ENCODE measurements around the gene GULP1.
"Not testable (repeated sequence)": the region's sequence is repeated elsewhere in the genome, so short reads cannot be mapped to it uniquely, and the experiment has no call there.

The GULP1 gene

DNA sequence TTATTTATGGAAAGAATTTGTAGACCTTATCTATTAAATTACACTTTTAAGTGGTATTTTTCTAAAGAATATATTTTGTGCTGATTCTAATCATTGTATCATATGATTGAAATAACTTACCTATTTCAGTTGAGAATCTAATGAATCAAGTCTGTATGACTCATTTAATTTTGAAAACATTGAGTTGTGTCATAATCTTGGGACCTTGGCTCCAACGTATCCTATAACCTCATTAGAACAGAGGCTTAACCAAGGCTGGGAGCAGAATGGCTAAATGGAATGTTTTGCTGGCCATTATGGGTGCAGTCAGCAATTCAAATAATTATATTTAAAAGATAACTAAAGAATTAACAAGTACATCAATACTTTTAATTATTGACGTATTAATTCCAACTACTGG lies 19.6 kb upstream of the GULP1 start:
- Histone ChIP-seq H3K27me3 (replicated peaks; ENCODE audit: control insufficient read depth, insufficient read depth, low read length, poor library complexity, severe bottlenecking) (no peaks in the 10 kb centered on the region), H3K27ac (ENCODE audit: insufficient read depth, low read length, poor library complexity, severe bottlenecking) (no peak overlapping the region), H3K9me3 (ENCODE audit: control insufficient read depth, low read length) (no peaks in the 10 kb centered on the region), H3K4me3 (ENCODE audit: insufficient read depth, low read depth, low read length, poor library complexity, severe bottlenecking) (no peak overlapping the region), H3K36me3 (ENCODE audit: control insufficient read depth, insufficient read depth, low read length) (no peaks in the 10 kb centered on the region), H3K4me1 (ENCODE audit: control insufficient read depth, insufficient read depth, low read length, poor library complexity, severe bottlenecking) (no peaks in the 10 kb centered on the region)
- DNase-seq, result no peak

DNA sequence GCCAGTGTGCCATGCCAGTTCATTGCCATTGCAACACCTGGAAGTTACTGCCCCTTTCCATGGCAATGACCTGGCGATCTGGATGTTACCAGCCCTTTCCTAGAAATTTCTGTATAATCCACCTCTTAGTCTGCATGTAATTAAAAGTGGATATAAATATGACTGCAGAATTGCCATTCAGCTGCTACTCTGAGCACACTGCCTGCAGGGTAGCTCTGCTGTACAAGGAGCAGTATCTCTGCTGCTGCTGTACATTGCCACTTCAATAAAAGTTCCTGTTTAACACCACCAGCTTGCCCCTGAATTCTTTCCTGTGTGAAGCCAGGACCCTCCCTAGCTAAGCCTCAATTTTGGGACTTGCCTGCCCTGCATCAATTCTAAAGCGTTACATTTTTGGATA lies 17.4 kb upstream of the GULP1 start:
- no peaks in the 10 kb centered on the region for H3K4me1 ChIP-seq (ENCODE audit: control insufficient read depth, insufficient read depth, low read length, poor library complexity, severe bottlenecking)
- no peaks in the 10 kb centered on the region for H3K9me3 ChIP-seq (ENCODE audit: control insufficient read depth, low read length)
- no peaks in the 10 kb centered on the region for H3K36me3 ChIP-seq (ENCODE audit: control insufficient read depth, insufficient read depth, low read length)
- no peak for DNase-seq
- H3K27me3 ChIP-seq (replicated peaks; ENCODE audit: control insufficient read depth, insufficient read depth, low read length, poor library complexity, severe bottlenecking), result no peaks in the 10 kb centered on the region
- H3K27ac ChIP-seq (ENCODE audit: insufficient read depth, low read length, poor library complexity, severe bottlenecking), result no peak overlapping the region
- no peak overlapping the region for H3K4me3 ChIP-seq (ENCODE audit: insufficient read depth, low read depth, low read length, poor library complexity, severe bottlenecking)

- no peak overlapping the region for H3K27ac ChIP-seq (ENCODE audit: insufficient read depth, low read length, poor library complexity, severe bottlenecking)
- DNase-seq, result no peak
- no peak overlapping the region for H3K4me3 ChIP-seq (ENCODE audit: insufficient read depth, low read depth, low read length, poor library complexity, severe bottlenecking)
- no peaks in the 10 kb centered on the region for H3K27me3 ChIP-seq (replicated peaks; ENCODE audit: control insufficient read depth, insufficient read depth, low read length, poor library complexity, severe bottlenecking)
- H3K4me1 ChIP-seq (ENCODE audit: control insufficient read depth, insufficient read depth, low read length, poor library complexity, severe bottlenecking), result no peaks in the 10 kb centered on the region
- no peaks in the 10 kb centered on the region for H3K36me3 ChIP-seq (ENCODE audit: control insufficient read depth, insufficient read depth, low read length)
- H3K9me3 ChIP-seq (ENCODE audit: control insufficient read depth, low read length), result no peaks in the 10 kb centered on the region
These were observed 15.4 kb upstream of the GULP1 start for GRCh38 chr2:188276255-188276654.

DNA sequence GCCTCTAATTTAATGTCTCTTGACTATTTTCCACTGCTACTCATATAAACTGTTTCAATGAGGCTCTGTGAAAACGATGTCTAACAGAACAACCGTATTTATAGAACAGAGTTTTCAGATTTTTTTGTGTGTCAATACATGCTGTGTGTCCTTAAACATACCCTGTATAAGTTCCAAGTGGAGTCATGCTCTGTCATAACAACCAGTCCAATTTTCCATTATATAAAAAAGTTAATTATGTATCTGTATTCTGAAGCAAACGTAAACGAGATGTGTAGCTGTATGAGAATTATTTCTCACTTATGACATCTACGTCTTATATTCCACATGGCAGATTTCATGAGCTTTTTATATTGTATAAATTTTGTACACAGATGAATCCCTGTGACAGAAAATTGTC lies 13.9 kb upstream of the GULP1 start:
- Histone ChIP-seq H3K4me1 (ENCODE audit: control insufficient read depth, insufficient read depth, low read length, poor library complexity, severe bottlenecking) (no peaks in the 10 kb centered on the region), H3K27ac (ENCODE audit: insufficient read depth, low read length, poor library complexity, severe bottlenecking) (no peak overlapping the region), H3K4me3 (ENCODE audit: insufficient read depth, low read depth, low read length, poor library complexity, severe bottlenecking) (no peak overlapping the region), H3K36me3 (ENCODE audit: control insufficient read depth, insufficient read depth, low read length) (no peaks in the 10 kb centered on the region), H3K9me3 (ENCODE audit: control insufficient read depth, low read length) (no peaks in the 10 kb centered on the region), H3K27me3 (replicated peaks; ENCODE audit: control insufficient read depth, insufficient read depth, low read length, poor library complexity, severe bottlenecking) (no peaks in the 10 kb centered on the region)
- DNase-seq, result no peak

DNA sequence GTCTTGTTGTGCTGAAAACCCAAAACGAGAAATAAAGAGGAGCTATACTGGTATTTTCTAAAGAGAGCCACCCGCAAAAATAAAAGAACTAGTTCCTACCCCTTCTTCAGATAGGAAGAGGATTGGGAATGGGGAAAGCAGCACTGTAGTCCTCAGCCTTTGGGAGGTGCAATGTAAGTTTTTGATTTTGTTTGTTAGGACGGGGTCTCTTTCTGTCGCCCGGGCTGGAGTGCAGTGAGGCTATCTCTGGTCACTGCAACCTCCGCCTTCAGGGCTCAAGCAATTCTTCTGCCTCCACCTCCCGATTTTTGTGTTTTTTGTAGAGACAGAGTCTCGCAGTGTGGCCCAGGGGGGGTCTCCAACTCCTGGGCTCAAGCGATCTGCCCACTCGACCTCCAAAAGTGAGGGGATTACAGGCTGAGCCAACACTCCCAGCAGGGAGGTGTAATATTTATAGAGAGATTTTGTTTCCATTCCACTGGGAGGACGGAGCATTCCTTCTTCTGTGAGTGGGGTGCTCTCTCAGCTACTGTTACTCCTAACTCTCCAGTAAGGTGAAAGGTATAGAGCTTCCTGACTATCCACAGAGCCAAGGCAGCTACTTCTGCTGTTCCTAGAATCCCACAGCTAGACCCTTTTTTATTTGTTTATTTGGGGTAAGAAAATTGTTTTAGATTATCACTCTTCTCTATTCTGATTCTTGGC lies 13.1 kb upstream of the GULP1 start:
- Histone ChIP-seq H3K4me3 (ENCODE audit: insufficient read depth, low read depth, low read length, poor library complexity, severe bottlenecking) (no peak overlapping the region), H3K4me1 (ENCODE audit: control insufficient read depth, insufficient read depth, low read length, poor library complexity, severe bottlenecking) (no peaks in the 10 kb centered on the region), H3K27me3 (replicated peaks; ENCODE audit: control insufficient read depth, insufficient read depth, low read length, poor library complexity, severe bottlenecking) (no peaks in the 10 kb centered on the region), H3K9me3 (ENCODE audit: control insufficient read depth, low read length) (no peaks in the 10 kb centered on the region), H3K27ac (ENCODE audit: insufficient read depth, low read length, poor library complexity, severe bottlenecking) (no peak overlapping the region), H3K36me3 (ENCODE audit: control insufficient read depth, insufficient read depth, low read length) (no peaks in the 10 kb centered on the region)
- no peak for DNase-seq

GRCh38 chr2:188279093-188279445 lies 12.6 kb upstream of the GULP1 start:
- Histone ChIP-seq H3K9me3 (ENCODE audit: control insufficient read depth, low read length) (no peaks in the 10 kb centered on the region), H3K4me1 (ENCODE audit: control insufficient read depth, insufficient read depth, low read length, poor library complexity, severe bottlenecking) (no peaks in the 10 kb centered on the region), H3K36me3 (ENCODE audit: control insufficient read depth, insufficient read depth, low read length) (no peaks in the 10 kb centered on the region), H3K4me3 (ENCODE audit: insufficient read depth, low read depth, low read length, poor library complexity, severe bottlenecking) (no peak overlapping the region), H3K27ac (ENCODE audit: insufficient read depth, low read length, poor library complexity, severe bottlenecking) (no peak overlapping the region), H3K27me3 (replicated peaks; ENCODE audit: control insufficient read depth, insufficient read depth, low read length, poor library complexity, severe bottlenecking) (no peaks in the 10 kb centered on the region)
- no peak for DNase-seq

DNA sequence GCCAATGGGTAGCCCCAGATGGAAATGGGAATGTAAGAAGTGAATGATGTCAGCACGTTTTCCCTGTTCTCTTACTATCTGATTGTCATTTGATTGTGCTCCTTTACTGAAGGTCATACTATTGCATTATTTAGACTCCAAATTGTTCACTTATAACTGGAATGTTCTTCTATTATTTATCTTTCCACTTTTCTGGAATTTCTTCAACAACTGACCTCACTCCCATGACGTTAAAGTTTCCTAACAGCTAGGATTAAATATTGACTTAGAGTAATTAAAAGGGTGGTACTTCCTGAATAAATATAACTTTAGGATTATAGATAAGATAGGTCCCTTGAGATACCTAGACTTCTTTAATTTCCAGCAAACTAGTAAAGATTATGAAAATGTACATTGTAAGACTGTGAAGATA lies 10.9 kb upstream of the GULP1 start:
- Histone ChIP-seq H3K36me3 (ENCODE audit: control insufficient read depth, insufficient read depth, low read length) (no peaks in the 10 kb centered on the region), H3K9me3 (ENCODE audit: control insufficient read depth, low read length) (no peaks in the 10 kb centered on the region), H3K27me3 (replicated peaks; ENCODE audit: control insufficient read depth, insufficient read depth, low read length, poor library complexity, severe bottlenecking) (no peaks in the 10 kb centered on the region), H3K4me3 (ENCODE audit: insufficient read depth, low read depth, low read length, poor library complexity, severe bottlenecking) (no peak overlapping the region), H3K27ac (ENCODE audit: insufficient read depth, low read length, poor library complexity, severe bottlenecking) (no peak overlapping the region), H3K4me1 (ENCODE audit: control insufficient read depth, insufficient read depth, low read length, poor library complexity, severe bottlenecking) (no peaks in the 10 kb centered on the region)
- DNase-seq, result no peak

GRCh38 chr2:188282907-188283306 lies 8.8 kb upstream of the GULP1 start:
- Histone ChIP-seq H3K9me3 (ENCODE audit: control insufficient read depth, low read length) (no peaks in the 10 kb centered on the region), H3K4me3 (ENCODE audit: insufficient read depth, low read depth, low read length, poor library complexity, severe bottlenecking) (no peak overlapping the region), H3K4me1 (ENCODE audit: control insufficient read depth, insufficient read depth, low read length, poor library complexity, severe bottlenecking) (no peaks in the 10 kb centered on the region), H3K27me3 (replicated peaks; ENCODE audit: control insufficient read depth, insufficient read depth, low read length, poor library complexity, severe bottlenecking) (no peaks in the 10 kb centered on the region), H3K36me3 (ENCODE audit: control insufficient read depth, insufficient read depth, low read length) (no peaks in the 10 kb centered on the region), H3K27ac (ENCODE audit: insufficient read depth, low read length, poor library complexity, severe bottlenecking) (no peak overlapping the region)
- no peak for DNase-seq

GRCh38 chr2:188284251-188284650 lies 7.4 kb upstream of the GULP1 start:
- not testable (repeated sequence) for DNase-seq; H3K9me3 ChIP-seq (ENCODE audit: control insufficient read depth, low read length); H3K4me1 ChIP-seq (ENCODE audit: control insufficient read depth, insufficient read depth, low read length, poor library complexity, severe bottlenecking); H3K27me3 ChIP-seq (replicated peaks; ENCODE audit: control insufficient read depth, insufficient read depth, low read length, poor library complexity, severe bottlenecking); H3K27ac ChIP-seq (ENCODE audit: insufficient read depth, low read length, poor library complexity, severe bottlenecking); H3K36me3 ChIP-seq (ENCODE audit: control insufficient read depth, insufficient read depth, low read length); H3K4me3 ChIP-seq (ENCODE audit: insufficient read depth, low read depth, low read length, poor library complexity, severe bottlenecking)

GRCh38 chr2:188285049-188285448 lies 6.6 kb upstream of the GULP1 start:
- Histone ChIP-seq H3K27me3 (replicated peaks; ENCODE audit: control insufficient read depth, insufficient read depth, low read length, poor library complexity, severe bottlenecking) (no peaks in the 10 kb centered on the region), H3K27ac (ENCODE audit: insufficient read depth, low read length, poor library complexity, severe bottlenecking) (no peak overlapping the region), H3K4me3 (ENCODE audit: insufficient read depth, low read depth, low read length, poor library complexity, severe bottlenecking) (no peak overlapping the region), H3K36me3 (ENCODE audit: control insufficient read depth, insufficient read depth, low read length) (no peaks in the 10 kb centered on the region), H3K9me3 (ENCODE audit: control insufficient read depth, low read length) (no peaks in the 10 kb centered on the region), H3K4me1 (ENCODE audit: control insufficient read depth, insufficient read depth, low read length, poor library complexity, severe bottlenecking) (no peaks in the 10 kb centered on the region)
- no peak for DNase-seq
